HepG2 (cell line): ENCODE data around the gene HHIPL1. TPM values are rescaled to one million over a fixed set of nuclear protein-coding genes. Genes with fewer than 3 reads are reported as not detected.

Source experiments
- ATAC-seq: fragments of 200-7000 bp; cut with Tn5 transposase; 3 replicates; pipeline ENCODE4 v1.9.1; 2020; ENCODE audit warnings: mild to moderate bottlenecking, moderate library complexity
- BruUV-seq: library from RNA; stranded (reverse); fragments of 400-500 nt; replicated peaks from 2 replicates; lab custom pipeline; 2021; lab: Mats Ljungman, UMichigan
- CTCF ChIA-PET: fragments of 300-600 bp; formaldehyde crosslinking; extraction: SDS; loops from one replicate; lab custom pipeline; 2021; ENCODE audit warnings: low total read pairs, inconsistent platforms, low intra/inter-chr PET ratio; lab: Yijun Ruan, JAX
- POLR2A ChIA-PET: fragments of 350-600 bp; sonication (Branson Sonifier 250); formaldehyde crosslinking; loops from one replicate; lab custom pipeline; 2020; ENCODE audit warnings: antibody characterized with exemption, inconsistent platforms; lab: Yijun Ruan, JAX
- DNase-seq: peaks from one replicate; pipeline ENCODE4 v3.0.0-alpha.2; 2015; ENCODE audit warnings: low spot score
- FAIRE-seq: peaks from 3 replicates; lab custom pipeline; 2011; peaks lifted over from hg19 to GRCh38; lab: Jason Lieb, UNC
- H2AFZ ChIP-seq: one replicate; pipeline ENCODE4 v1.6.1; 2011; ENCODE audit warnings: low read length, inconsistent platforms
- H3K27ac ChIP-seq: fragments of 300-600 bp; 3 replicates; pipeline ENCODE4 v1.8.0; 2011; ENCODE audit warnings: mixed run types, mild to moderate bottlenecking, mixed read lengths, low read length, inconsistent platforms; ENCODE audit not compliant: insufficient read depth; ENCODE audit errors: extremely low read length
- H3K27me3 ChIP-seq, 2 experiments: fragments of 200-600 bp in 1 of 2; 2 replicates in 1 of 2; 3 replicates in 1 of 2; pipeline versions ENCODE4 v1.6.0 to v1.8.0; 2011; ENCODE audit warnings: low read length in 2 of 2, mild to moderate bottlenecking in 2 of 2, moderate library complexity in 2 of 2, inconsistent platforms in 1 of 2; ENCODE audit not compliant: insufficient read depth in 2 of 2, control insufficient read depth in 1 of 2
- H3K36me3 ChIP-seq, 2 experiments: fragments of 200-600 bp in 1 of 2; replicated peaks in 1 of 2; 2 replicates in 1 of 2; 3 replicates in 1 of 2; pipeline versions ENCODE4 v1.5.1 to v1.8.0; 2011; ENCODE audit warnings: low read length in 2 of 2, inconsistent platforms in 1 of 2; ENCODE audit not compliant: insufficient read depth in 2 of 2, control insufficient read depth in 1 of 2
- H3K4me1 ChIP-seq: 2 replicates; pipeline ENCODE4 v1.5.1; 2012; ENCODE audit warnings: low read length, inconsistent platforms; ENCODE audit not compliant: insufficient read depth
- H3K4me2 ChIP-seq: 2 replicates; pipeline ENCODE4 v1.6.0; 2011; ENCODE audit warnings: low read depth, low read length, inconsistent platforms
- H3K4me3 ChIP-seq, 3 experiments: fragments of 200-600 bp in 1 of 3; sonication (generic), shearing (Covaris generic) in 1 of 3; replicated peaks in 1 of 3; 2 replicates each; pipeline ENCODE4 v1.5.1; 2011 to 2016; ENCODE audit warnings: low read length in 3 of 3, inconsistent platforms in 2 of 3, low read depth in 2 of 3, mild to moderate bottlenecking in 2 of 3, control low read depth in 1 of 3, mixed read lengths in 1 of 3; ENCODE audit not compliant: insufficient read depth in 1 of 3
- H3K79me2 ChIP-seq: one replicate; pipeline ENCODE4 v1.6.1; 2011; ENCODE audit warnings: low read length, inconsistent platforms; ENCODE audit not compliant: insufficient read depth
- H3K9ac ChIP-seq: 2 replicates; pipeline ENCODE4 v1.6.0; 2011; ENCODE audit warnings: mild to moderate bottlenecking, low read depth, low read length, inconsistent platforms; ENCODE audit not compliant: insufficient read depth
- H3K9me3 ChIP-seq: 2 replicates; pipeline ENCODE4 v1.5.1; 2012; ENCODE audit warnings: mild to moderate bottlenecking, low read length
- H4K20me1 ChIP-seq: 2 replicates; pipeline ENCODE4 v1.6.0; 2011; ENCODE audit warnings: inconsistent platforms, mild to moderate bottlenecking, low read length, moderate library complexity; ENCODE audit not compliant: insufficient read depth
- HMG20A ChIP-seq: IDR thresholded peaks from 2 replicates; pipeline ENCODE4 v1.6.1; 2016; ENCODE audit warnings: borderline replicate concordance
- ISL2 ChIP-seq: sonication (generic); formaldehyde crosslinking; IDR thresholded peaks from 2 replicates; pipeline ENCODE4 v1.5.0; 2020; ENCODE audit warnings: missing genetic modification reagents
- MED13 ChIP-seq: sonication (generic); formaldehyde crosslinking; IDR thresholded peaks from 2 replicates; pipeline ENCODE4 v1.5.0; 2020; ENCODE audit warnings: missing genetic modification reagents
- MTF1 ChIP-seq: sonication (generic); formaldehyde crosslinking; IDR thresholded peaks from 2 replicates; pipeline ENCODE4 v1.5.0; 2020; ENCODE audit warnings: missing genetic modification reagents
- ZNF543 ChIP-seq: sonication (generic); formaldehyde crosslinking; IDR thresholded peaks from 2 replicates; pipeline ENCODE4 v1.4.0; 2020; ENCODE audit warnings: mild to moderate bottlenecking, missing genetic modification reagents
- ZNF546 ChIP-seq: sonication (generic); formaldehyde crosslinking; conservative IDR thresholded peaks from 2 replicates; pipeline ENCODE4 v1.8.1; 2023; ENCODE audit warnings: mild to moderate bottlenecking, missing genetic modification reagents
- ZNF547 ChIP-seq: sonication (generic); formaldehyde crosslinking; IDR thresholded peaks from 2 replicates; pipeline ENCODE4 v1.5.1; 2020; ENCODE audit warnings: mild to moderate bottlenecking, missing genetic modification reagents
- ZNF687 ChIP-seq: sonication (generic); formaldehyde crosslinking; IDR thresholded peaks from 2 replicates; pipeline ENCODE4 v1.5.1; 2020; ENCODE audit warnings: mild to moderate bottlenecking, missing genetic modification reagents, moderate library complexity
- ZNF792 ChIP-seq: IDR thresholded peaks from 2 replicates; pipeline ENCODE4 v1.6.1; 2016
- ZSCAN30 ChIP-seq: sonication (generic); formaldehyde crosslinking; IDR thresholded peaks from 2 replicates; pipeline ENCODE4 v1.5.0; 2020; ENCODE audit warnings: mild to moderate bottlenecking, missing genetic modification reagents
- WGBS: methylation state at CpG from one replicate; pipeline ENCODE4 v1.1.6; 2017; ENCODE audit warnings: low lambda C conversion rate; 5-methylcytosine and 5-hydroxymethylcytosine counted together
- in situ Hi-C: cut with HindIII; loops from 2 replicates; pipeline ENCODE4 v1.10.0; 2017; ENCODE audit warnings: low pct_unique_long_range_greater_than_20kb; ENCODE audit not compliant: extremely low pct_ligation_motif_present
- intact Hi-C: fragments of 100-400 bp; cut with micrococcal nuclease; formaldehyde crosslinking; loops from one replicate; pipeline ENCODE4 v1.10.0; 2022; ENCODE audit not compliant: unreplicated experiment
- polyA plus RNA-seq, 8 experiments: library from polyadenylated mRNA; depleted of rRNA in 3 of 8; stranded (reverse) in 7 of 8; unstranded in 1 of 8; fragments of >200 nt; fragmentation: Illumina TruSeq in 4 of 8; extraction: Trizol in 4 of 8; gene quantifications; 2 replicates each; pipeline versions ENCODE4 v1.2.1 to v1.2.3, GENCODE V29; 2011 to 2016; ENCODE audit warnings: low read depth in 4 of 8, missing spikeins in 1 of 8, mixed read lengths in 1 of 8; ENCODE audit not compliant: insufficient read depth in 1 of 8
- total RNA-seq, 5 experiments: library from RNA; depleted of rRNA; stranded (reverse); fragments of >200 nt; fragmentation: Illumina TruSeq; extraction: Trizol; gene quantifications; 2 replicates each; pipeline ENCODE4 v1.2.3, GENCODE V29; 2016; ENCODE audit warnings: low read depth in 1 of 5
- TF ChIP-seq, protein P1 (sequence below): IDR thresholded peaks from 2 replicates; pipeline ENCODE4 v1.4.0; 2020; ENCODE audit warnings: mild to moderate bottlenecking, missing genetic modification reagents

The HHIPL1 gene
- total and polyA plus RNA-seq, 2 of the 13 experiments (the other 11 are each of a cell fraction or from before 2014, with no cell fraction given) = not detected

DNA sequence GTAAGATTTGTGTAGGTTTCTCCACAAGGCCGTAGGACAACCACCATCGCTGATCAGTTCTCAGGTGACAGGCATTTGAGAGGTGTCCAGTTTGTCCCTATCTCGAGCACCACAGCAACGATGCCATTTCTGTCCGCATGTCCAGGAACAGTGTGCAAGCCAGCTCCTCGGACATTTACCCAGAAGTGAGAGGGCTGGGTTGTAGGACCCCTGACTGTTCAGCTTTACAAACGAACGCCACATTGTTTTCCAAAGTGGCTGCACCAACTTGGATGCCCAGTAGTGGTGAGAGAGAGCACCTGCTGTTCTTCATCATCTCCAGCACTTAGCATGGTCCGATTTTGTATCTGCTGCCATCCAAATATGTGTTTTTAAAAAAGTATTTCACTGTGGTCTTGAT lies 77.8 kb downstream of the HHIPL1 start:
- Histone ChIP-seq H3K36me3 (no peaks in the 10 kb centered on the region), H2AFZ (no peak overlapping the region), H3K9me3 (no peaks in the 10 kb centered on the region), H3K27ac (no peak overlapping the region), H3K4me1 (peaks cover 9% of the 10 kb centered on the region; the same call in 1 of the 2 replicates), H3K27me3 (peaks cover 7 to 19% of the 10 kb centered on the region in 2 experiments; a peak in 4 of 5 replicates), H3K9ac (no peak overlapping the region), H3K4me3 (no peak overlapping the region), H4K20me1 (no peaks in the 10 kb centered on the region), H3K79me2 (no peaks in the 10 kb centered on the region), H3K4me2 (no peak overlapping the region)
- in situ Hi-C loops = no loop called here
- DNase-seq (no peak), ATAC-seq (no peak), FAIRE-seq (no peak)
- CTCF ChIA-PET = no interaction called here
- POLR2A ChIA-PET = no interaction called here
- BruUV-seq = no TSS peak
- intact Hi-C loops = no loop called here
- TF ChIP-seq ZNF546 = no peak
- TF ChIP-seq ZSCAN30 (CRISPR knock-in tag) = no peak
- TF ChIP-seq ISL2 = no peak
- no peak for TF ChIP-seq MED13 (CRISPR knock-in tag)
- TF ChIP-seq MTF1 (CRISPR knock-in tag) = no peak
- TF ChIP-seq ZNF792 (CRISPR knock-in tag) = no peak
- TF ChIP-seq ZNF687 (CRISPR knock-in tag) = no peak
- TF ChIP-seq, protein P1, sequence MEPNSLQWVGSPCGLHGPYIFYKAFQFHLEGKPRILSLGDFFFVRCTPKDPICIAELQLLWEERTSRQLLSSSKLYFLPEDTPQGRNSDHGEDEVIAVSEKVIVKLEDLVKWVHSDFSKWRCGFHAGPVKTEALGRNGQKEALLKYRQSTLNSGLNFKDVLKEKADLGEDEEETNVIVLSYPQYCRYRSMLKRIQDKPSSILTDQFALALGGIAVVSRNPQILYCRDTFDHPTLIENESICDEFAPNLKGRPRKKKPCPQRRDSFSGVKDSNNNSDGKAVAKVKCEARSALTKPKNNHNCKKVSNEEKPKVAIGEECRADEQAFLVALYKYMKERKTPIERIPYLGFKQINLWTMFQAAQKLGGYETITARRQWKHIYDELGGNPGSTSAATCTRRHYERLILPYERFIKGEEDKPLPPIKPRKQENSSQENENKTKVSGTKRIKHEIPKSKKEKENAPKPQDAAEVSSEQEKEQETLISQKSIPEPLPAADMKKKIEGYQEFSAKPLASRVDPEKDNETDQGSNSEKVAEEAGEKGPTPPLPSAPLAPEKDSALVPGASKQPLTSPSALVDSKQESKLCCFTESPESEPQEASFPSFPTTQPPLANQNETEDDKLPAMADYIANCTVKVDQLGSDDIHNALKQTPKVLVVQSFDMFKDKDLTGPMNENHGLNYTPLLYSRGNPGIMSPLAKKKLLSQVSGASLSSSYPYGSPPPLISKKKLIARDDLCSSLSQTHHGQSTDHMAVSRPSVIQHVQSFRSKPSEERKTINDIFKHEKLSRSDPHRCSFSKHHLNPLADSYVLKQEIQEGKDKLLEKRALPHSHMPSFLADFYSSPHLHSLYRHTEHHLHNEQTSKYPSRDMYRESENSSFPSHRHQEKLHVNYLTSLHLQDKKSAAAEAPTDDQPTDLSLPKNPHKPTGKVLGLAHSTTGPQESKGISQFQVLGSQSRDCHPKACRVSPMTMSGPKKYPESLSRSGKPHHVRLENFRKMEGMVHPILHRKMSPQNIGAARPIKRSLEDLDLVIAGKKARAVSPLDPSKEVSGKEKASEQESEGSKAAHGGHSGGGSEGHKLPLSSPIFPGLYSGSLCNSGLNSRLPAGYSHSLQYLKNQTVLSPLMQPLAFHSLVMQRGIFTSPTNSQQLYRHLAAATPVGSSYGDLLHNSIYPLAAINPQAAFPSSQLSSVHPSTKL (CRISPR knock-in tag) = no peak
- TF ChIP-seq ZNF547 (CRISPR knock-in tag) = no peak
- no peak for TF ChIP-seq HMG20A (CRISPR knock-in tag)
- TF ChIP-seq ZNF543 (CRISPR knock-in tag) = no peak
- 40% methylated on average over 9 of the region's 9 CpGs for WGBS
